NCI-H2107 treated with DMSO at 0.1 percent for 48 hours (cell line): ENCODE results near the gene IMP3.
"Not testable (repeated sequence)": the region's sequence is repeated elsewhere in the genome, so short reads cannot be mapped to it uniquely, and the experiment has no call there.

Source experiments
- DNase-seq: peaks from one replicate; lab custom pipeline; 2025; ENCODE audit not compliant: unreplicated experiment; lab: John Stamatoyannopoulos, UW

The IMP3 gene

GRCh38 chr15:75651810-75652543 is 12.0 kb upstream of the IMP3 start:
- DNase-seq: no peak

DNA sequence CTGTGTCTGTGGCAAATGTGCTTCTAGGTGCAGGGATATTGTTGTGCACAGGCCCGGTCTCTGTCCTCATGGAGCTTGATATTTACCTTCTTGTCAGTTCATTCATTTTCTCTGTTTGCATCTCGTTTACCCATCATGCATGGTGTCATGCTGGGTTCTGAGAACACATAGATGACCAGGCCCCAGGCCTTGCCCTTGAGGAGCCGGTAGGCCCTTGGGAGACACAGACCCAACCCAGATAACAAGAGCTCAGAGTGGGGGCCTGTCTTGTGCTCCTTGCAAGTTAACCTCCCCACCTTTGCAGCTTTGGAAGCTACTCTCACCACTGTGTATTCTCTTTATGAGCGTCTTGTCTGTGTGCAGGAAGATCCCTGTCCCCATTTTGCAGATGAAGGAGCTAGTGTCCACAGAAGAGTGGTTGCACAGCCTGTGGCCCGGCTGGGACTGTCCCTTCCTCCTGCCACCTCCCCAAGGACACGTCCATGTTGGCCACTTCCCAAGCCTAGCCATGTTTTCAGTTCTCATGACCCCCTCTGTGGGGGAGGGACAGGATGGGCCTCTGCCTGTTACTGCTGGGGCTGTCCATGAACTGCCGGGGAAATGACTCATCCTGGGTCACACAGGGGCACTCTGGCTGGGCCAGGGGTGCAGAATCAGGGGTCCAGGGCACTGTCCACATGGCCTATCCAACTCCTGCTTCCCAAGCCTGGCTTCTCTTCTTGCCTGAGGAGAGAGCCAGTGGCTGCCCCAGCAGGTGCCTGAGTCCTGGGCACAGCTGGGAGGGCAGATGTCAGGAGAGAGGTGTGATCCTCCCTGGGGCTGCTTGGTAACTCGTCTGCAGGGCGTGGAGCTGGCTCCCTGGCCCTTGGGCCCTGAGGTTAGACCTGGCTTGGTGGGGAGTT is 11.1 kb upstream of the IMP3 start:
- no peak for DNase-seq

GRCh38 chr15:75649848-75650247 is 9.8 kb upstream of the IMP3 start:
- no peak for DNase-seq

- no peak for DNase-seq
These were observed 9.2 kb upstream of the IMP3 start for GRCh38 chr15:75649045-75649761.

GRCh38 chr15:75648156-75649000 is 8.4 kb upstream of the IMP3 start:
- no peak for DNase-seq

DNA sequence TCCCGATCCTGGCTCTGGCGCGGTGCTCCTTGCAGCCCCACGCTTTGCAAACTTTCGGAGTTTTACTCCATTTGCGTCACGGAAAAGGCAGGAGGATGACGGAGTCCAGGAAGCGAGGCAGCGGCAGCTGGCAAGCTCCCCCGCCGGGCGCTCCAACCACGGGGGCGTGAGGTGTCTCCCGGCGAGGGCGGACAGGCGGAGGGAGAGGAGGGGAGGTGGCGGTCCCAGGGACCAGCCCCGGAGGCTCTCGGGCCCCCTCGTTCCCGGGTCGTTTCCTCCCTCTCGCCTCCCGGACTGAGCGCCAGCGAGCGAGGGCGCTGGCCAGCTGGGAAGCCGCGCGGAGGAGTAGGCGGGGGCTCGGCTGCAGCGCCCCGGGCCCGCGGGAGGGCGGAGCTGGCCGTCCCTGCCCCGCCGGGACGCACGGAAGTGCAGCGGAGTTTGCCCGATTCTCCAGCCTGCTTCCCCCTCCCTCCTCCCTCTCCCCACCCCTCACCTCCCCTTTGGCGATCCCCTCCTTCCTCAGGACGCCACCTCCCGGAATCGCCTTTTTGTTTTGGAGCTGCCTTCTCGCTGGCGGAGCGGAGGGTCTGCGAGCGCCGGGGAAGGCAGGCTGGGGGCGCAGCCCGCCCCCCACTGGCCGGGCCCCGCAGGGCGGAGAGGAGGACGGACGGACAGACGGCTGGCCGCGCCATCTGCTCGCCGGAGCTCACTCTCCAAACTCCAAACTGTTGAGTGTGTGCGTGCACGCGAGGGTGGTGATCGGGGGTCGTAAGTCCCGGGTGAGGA is 7.5 kb upstream of the IMP3 start, which contains the start of gene SNX33:
TSS of gene SNX33 (plus strand) at position 543 of the 786 bp plus-strand sequence. CDS start 1,191 bp downstream, outside the sequence.
- DNase-seq: no peak

DNA sequence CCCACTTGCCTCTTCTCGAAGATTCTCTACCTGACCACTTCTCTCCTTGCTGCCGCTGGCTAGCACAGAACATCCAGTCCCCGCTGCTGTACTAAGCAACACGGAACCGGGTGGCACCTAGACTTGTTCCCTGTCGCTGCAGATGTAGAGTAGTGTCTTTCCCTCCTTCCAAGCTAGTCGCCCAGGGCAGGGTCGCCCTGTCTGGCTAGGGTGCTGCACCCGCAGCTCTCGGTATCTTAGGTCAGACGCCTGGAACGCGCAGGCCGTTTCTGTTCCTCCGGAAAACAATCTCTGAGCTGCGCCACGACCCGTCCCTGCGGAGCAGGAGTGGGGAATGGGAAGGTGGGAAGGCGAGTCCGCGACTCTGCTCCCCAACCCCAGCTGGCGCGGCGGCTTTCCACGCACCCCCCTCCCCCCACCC is 6.9 kb upstream of the IMP3 start:
- DNase-seq: no peak

DNA sequence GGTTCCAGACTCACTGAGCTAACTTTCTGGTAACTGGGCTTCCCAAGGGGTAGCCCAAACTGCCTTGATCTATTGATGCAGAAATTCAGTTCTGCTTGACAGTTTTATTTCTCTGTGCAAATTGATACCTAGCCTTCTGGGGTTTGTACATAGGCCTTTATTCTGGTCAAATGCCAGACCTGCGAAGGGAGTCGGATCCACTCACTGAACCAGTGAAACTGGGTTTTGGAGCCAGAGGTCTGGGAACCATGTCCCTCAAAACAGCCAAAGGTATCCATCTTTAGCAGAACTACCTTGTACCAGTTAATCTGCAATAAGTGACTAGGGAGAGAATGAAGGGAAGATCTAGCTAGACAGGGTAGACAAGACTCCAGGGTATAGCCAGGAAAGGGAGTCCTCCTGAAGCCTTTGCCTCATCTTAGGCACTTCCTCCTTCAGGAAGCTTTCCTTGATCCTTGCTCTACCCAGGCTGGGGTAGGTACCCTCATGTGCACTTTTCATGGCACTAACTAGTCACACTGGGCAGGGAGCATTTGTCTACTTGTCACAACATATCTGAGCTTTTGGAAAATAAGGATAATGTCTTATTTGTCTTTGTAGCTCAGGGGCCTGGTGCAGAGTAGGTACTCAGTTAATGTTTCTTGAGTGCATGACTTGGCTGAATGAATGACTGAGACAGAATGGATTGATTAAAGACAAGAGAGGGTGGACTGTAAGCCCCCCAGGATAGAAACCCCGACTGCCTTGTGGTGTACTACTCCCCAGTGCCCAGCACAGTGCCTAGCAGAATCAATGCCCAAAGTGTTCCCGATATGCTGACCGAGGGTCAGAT is 6.3 kb upstream of the IMP3 start:
- no peak for DNase-seq

DNA sequence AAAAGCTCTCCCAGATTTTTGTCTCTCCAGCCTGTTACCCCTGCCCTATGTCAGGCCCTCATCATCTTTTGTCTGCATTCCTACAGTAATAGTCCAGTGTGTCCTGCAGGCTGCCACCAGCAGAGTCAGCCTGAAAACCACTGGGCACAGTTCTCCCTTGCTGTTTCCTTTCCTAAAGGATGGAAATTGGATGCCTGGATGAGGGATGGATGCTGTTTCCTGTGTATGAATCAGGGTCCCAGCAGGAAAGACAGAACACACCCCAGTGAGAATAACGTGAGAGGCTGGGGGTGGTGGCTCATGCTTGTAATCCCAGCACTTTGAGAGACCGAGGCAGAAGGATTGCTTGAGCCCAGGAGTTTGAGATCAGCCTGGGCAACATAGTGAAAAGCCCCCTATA is 4.4 kb upstream of the IMP3 start:
- no peak for DNase-seq

DNA sequence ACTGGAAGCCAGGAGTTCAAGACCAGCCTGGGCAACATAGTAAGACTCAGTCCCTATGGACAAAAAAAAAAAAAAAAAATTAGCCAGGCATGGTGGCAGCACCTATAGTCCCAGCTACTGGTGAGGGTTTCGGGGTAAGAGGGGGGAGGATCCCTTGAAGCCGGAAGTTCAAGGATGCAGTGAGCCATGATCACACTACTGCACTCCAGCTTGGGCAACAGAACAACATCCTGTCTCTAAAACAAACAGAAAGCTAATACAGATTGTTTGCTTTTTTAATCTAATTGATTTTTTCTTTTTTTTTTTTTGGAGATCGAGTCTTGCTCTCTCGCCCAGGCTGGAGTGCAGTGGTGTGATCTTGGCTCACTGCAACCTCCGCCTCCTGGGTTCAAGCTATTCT is 1.6 kb upstream of the IMP3 start:
- no peak for DNase-seq

GRCh38 chr15:75641179-75641503 is 1.1 kb upstream of the IMP3 start:
- DNase-seq: no peak

DNA sequence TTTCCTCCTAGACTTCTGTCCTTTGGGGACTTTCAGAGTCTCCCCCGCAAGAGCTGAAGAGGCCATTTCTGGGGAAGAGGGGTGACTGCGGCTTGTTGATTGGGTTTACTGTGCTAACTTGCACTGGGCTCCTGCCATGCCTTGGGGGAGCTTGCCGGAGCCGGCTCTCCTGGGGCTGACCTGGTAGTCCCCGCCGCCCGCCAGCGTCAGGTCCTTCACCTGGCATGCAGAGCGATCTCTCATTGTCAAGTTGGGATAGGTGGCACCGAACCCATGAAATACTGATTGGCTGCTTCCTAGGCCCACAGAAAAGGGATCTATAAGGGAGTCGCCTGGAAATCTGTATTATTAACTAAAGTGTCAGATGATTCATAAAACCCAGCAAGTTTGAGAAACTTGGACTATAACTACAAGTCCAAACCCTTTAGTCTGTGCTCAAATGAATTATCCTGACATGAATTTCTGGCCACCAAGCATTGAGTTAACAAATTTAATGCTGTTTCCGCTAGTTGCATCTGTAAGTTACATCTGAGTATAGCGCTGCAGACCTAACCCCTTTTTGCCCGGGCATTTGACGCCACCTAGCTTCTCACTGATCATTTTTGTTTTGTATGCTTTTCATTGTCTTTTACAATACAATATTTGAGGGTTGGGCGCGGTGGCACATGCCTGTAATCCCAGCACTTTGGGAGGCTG is 607 bp upstream of the IMP3 start:
- peak; percentile 50 for DNase-seq

GRCh38 chr15:75639191-75639708 is 774 bp downstream of the IMP3 start:
- DNase-seq: no peak

GRCh38 chr15:75637245-75638009 is 2.6 kb downstream of the IMP3 start:
- no peak for DNase-seq

- DNase-seq: no peak
These were observed 4.0 kb downstream of the IMP3 start for GRCh38 chr15:75636026-75636425.

GRCh38 chr15:75633922-75634321 is 6.1 kb downstream of the IMP3 start:
- not testable (repeated sequence) for DNase-seq

GRCh38 chr15:75631935-75632334 is 8.1 kb downstream of the IMP3 start:
- DNase-seq: no peak
